ENCODE measurements around the gene SH3PXD2A.
"Not testable (repeated sequence)": the region's sequence is repeated elsewhere in the genome, so short reads cannot be mapped to it uniquely, and the experiment has no call there.

The SH3PXD2A gene

DNA sequence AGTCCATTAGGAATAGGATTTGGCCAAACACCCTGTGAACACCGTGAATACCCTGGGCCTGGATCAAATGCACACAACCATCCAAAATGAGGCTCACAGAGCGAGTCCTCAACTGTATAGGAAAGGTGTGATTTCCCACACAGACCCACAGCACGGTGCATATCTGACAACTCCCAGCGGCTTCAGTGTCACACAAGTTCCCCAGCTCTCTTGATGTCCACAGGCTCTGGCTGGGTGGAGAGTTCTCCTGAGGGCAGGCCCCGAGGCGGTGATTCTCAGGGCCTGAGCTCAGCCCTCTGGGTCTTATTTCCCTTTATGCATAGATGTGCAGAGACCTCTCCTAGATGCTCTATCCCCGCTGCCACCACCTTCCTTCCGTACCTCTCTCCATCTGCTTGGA is 64.1 kb downstream of the SH3PXD2A start:
- no peak for DNase-seq (ENCODE audit: low read depth in 3 of 3)

DNA sequence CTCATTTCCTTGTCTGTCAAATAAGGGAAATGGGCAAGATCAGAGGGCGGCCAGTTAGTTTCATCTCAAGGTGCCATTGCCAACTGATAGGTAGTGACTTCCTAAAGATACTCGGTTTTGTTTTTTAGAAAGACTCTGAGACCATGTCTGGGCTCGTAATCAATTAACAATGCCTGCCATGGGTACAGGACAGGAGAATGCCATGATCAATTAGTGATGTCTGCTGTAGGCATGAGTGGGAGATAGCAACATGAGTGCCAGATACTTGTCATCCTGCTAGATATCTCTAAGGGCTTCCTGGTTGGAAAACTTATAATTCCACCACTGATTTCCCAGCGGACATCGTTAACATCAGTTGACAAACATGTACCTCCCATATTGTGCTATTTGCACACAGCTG is 64.8 kb downstream of the SH3PXD2A start:
- DNase-seq (ENCODE audit: low read depth in 3 of 3): no peak

DNA sequence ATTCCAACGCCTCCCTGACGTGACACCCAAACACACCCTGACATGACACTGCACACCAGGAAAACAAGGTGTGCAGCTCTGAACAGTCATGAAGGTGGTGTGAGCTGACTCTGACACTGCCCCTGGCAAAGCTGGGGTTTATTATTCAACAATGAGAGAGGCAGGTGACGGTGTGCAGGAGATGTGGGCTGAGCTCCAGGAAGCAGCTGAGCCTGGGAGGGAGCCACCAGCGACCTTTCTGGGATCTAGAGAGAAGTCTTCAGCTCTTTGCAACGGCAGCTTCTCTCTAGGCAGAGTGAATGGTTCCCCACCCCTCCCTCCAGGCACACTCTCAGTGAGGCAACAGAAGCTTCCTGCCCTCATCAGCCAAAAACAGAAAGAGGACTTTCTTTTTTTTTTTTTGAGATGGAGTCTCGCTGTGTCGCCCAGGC is 65.6 kb downstream of the SH3PXD2A start:
- no peak for DNase-seq (ENCODE audit: low read depth in 3 of 3)

DNA sequence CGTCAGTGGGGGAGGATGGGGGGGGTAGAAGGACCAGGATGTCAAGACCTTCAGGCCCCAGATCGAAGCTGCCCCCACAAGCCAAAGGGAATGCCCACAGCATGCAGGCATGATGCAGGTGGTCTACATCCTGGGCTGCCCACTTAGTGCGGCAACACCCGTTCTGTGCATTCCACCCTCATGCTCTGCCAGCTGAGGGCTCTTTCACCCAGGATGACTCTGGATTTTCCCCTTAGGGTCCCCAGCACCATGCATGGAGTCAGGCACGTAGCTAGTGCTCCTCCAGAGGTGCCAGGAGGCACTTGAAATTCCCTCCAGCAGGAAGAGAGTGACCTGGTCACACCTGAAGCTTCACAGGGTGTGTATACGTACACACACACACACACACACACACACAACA is 66.2 kb downstream of the SH3PXD2A start:
- no peak for DNase-seq (ENCODE audit: low read depth in 3 of 3)

DNA sequence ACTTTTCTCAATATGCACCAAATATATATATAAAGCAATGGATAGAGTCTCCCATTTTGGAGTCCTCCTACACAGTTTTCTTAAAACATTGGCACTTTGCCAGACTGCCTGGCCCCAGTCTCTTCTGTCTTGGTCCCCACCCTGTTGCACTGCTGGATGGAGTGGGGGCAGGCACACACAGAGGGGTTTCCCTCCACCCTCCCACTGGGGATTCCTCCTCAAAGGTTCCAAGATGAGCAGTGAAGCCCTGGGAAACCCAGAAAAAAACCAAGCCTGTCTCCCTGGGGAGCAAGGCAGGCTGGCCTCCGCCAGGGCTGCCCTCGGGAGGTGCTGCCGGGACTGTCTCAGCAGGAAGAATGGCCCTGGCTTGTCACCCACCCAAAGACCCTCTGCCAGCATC is 68.0 kb downstream of the SH3PXD2A start:
- no peak for DNase-seq (ENCODE audit: low read depth in 3 of 3)

DNA sequence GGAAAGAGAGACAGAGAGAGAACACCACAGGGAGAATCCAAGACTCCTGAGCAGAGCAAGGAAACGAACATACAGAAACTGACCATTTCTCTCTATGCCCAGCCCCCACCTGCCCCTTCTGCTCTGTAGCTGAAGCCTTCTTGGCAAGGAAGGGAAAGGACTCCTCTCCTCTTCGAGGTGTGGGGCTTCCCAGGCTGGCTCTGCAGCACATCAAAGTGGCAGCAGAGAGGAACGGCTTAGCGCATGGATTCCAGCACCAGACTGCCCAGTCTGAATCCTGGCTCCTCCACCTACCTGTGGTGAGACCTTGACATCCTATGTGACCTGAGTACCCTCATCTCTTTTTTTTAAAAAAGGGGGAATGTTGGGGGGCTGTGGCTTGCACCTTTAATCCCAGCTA is 69.4 kb downstream of the SH3PXD2A start:
- no peak for DNase-seq (ENCODE audit: low read depth in 3 of 3)

DNA sequence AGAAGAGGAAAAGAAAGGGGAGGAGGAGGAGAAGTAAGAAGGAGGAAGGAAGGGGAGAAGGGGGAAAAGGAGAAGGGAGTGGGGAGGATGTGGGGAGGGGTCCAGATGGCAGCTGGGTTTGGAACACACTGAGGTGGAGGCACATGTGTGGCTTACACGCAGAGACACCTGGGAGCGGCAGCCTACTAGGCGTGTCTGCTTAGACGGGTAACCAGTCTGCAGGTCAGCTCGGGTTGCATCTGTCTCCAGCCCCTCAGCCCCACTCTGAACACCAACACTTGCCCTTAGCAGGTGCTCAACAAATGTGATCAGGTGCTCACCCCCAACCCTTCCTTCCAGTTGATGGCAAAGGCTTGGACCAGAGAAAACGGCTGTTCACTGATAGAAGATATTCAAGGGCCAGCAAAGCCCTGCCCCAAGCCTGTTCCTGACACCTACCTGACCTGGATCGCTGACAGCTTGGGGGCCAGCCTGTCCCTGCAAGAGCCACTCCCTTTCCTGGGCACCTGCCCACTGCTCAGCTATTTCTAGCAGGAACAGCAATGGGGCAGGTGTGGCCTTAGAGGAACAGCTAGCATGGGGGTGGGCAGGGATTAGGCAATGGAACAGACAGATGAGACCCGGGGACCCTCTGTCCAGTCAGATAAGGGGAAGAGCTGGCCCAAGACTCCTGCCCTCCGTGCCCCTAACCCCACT is 70.5 kb downstream of the SH3PXD2A start:
- DNase-seq (ENCODE audit: low read depth in 3 of 3): no peak

DNA sequence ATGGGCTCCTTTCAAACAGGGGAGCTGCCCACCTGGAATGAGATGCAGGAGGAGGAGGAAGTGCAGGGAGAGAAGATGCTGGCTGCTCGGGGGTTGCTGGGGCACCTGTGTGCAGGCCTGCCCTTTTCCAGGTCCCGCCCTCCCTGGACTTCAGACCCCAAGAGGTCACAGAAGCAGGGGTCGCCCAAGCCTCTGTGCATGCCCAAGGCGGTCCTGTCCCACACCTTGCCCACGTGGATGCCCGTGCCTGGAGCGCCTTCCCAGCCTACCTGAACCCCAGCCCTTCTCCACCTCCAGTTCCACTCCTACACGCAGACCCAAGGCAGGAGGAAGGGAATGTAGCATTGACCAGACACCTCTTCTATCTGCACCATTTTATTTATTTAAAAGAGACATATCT is 71.3 kb downstream of the SH3PXD2A start:
- DNase-seq (ENCODE audit: low read depth in 3 of 3): no peak

DNA sequence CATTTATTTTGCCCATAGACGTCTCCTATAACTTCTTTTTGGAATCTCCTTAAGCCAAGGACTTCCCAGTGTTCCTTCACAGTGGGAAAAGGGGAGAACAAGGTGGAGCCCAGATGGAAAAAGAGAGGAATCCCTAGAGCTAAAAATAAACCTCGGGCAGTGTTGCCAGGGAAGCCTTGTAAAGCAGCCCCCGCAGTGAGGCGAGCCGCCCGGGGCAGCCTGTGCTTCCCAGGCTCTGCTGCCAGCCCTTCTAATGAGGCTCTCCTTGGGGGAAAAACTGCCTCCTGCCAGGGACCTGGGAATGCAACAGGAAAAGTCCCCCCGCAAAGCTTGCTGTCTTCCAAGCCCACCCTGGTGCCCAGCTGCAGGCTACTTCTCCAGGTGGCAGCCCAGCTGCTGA is 71.7 kb downstream of the SH3PXD2A start:
- DNase-seq (ENCODE audit: low read depth in 3 of 3): no peak

DNA sequence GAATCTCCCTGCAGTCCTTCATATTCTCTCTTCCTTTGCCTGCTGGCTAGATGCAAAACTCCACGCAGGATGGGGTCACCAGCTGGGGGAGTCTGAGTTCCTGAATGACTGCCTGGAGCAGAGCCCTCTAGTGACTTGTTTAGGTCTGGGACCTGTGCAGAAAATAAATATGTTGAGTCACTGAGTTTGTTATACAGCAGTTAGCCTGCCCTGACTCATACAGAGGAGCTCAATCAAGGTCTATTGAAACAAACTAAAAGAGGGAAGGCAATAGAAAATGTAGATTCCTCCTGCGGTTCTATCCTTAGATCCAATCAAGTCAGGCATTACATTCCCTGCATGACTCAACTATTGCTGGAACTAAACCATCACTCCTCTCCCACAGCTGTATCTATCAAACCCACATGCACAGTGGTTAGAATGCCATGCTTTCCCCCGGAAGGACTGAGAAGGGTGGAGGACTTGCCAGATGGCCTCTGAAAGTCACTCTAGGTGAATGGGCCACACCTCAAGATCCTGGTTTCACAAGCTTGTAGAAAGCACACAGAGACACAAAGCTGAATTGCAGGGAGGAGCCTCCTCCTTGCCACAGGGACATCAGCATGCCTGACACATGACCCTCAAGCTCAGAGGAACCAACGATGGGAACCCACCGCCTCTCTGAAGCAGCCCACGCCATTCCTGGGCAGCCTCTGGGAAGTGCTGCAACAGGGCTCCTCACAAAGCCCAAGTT is 73.9 kb downstream of the SH3PXD2A start:
- DNase-seq (ENCODE audit: low read depth in 3 of 3): no peak

DNA sequence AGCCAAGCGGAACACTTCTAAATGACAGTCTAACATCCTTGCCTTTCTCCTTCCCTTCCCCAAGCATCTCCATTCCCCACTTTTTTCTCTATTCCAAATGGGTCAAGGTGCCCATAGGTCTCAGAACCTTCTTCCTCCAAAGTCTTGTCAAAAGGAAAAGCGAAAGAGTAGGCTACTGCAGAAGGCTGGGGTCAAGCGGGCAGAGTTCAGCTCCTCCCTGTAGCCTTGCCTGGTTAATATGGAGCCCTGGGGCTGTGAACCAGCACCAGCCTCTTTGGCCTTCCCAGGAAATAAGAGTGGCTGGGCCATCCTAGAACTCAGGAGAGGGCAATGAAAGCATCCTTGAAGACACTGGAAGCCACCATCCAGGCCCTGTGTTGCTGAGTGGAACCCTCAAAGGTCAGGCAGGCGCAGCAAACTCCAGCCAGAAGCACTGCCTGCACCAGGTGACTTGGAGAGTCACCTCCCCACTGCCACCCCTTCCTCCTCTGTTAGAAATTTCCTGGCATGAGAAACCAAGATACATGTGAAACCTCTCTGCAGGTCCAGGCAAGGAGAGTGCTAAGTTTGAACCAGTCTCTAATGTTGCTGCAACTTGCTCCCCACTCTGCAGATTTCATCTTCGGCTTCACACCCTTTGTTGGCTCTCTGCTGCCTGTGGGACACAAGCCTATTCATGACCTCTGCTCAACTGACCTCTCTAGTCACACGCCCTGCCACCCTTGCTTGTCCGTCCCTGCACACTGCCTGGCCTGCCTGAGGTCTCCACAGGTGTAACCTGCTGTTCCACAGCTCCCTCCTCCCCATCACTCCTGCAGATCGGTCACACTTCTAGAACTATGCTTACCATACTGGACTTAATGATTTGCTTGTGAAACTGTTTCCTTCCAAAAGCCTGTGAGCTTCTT is 74.9 kb downstream of the SH3PXD2A start:
- DNase-seq (ENCODE audit: low read depth in 3 of 3): no peak

DNA sequence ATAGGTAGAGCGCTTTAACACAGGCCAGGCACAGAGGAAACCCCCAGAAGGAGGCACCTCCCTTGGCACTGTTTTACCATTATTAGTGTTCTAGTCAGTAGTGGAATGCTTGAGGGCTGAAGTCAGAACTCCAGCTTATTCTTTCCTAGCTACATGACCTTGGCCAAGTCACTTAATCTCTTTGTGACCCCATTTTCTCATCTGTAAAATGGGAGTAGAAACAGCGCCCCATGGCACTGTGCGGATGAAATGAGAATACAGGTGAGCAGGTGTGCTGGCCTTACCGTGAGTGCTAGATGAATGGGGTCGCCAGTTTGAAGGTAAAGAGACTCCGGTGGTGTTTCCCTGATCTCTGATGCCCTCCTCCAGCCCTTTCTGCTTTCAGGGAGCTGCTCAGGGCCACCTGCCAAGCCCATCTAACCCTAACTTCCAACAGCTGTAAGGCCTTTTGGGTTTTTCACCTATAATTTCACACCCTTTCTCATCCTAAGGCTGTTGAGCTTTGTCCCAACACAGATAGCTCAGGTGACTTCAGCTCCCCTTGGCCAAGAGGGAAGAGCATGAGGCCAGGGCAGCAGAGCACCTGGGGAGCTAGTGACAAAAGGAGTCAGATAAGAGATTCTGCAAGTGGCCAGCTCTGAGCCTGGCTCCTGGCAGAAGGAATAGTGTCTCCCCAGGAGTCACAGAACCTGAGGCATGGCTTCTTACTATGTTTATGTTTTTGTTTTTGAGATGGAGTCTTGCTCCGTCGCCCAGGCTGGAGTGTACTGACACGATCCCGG is 76.8 kb downstream of the SH3PXD2A start:
- DNase-seq (ENCODE audit: low read depth in 3 of 3): no peak

DNA sequence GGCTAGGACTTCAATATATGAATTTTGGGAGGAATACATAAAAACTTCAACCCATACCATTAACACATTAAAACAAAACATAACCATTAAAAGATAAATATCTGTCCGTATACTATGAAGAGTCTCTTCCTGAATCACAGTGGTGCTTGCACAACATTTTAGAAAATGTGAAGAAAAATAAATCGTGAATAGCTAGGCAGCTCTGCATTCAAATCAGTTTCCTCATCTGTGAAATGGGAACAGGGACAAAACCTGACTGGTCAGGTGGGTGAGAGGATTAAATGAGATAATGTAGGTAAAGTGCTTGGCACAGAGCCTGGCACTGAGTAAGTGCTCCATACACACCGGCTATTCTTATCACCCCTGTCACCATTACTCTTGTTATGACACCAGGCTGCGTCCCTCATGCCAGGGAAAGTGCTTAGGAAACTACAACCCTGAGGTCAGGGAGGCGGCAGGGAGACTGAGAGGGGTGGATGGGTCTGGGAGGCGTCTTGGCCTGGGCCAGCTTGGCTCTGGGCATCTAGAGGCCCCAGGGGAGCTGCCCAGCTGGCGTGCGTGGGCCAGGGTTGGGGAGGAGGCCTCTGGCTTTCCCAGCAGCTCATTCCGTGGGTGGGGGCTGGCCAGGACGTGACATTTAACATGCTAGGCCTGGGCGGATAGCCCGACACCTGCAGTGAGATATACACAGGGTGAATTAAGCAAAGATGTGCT is 78.3 kb downstream of the SH3PXD2A start:
- DNase-seq (ENCODE audit: low read depth in 3 of 3): no peak

DNA sequence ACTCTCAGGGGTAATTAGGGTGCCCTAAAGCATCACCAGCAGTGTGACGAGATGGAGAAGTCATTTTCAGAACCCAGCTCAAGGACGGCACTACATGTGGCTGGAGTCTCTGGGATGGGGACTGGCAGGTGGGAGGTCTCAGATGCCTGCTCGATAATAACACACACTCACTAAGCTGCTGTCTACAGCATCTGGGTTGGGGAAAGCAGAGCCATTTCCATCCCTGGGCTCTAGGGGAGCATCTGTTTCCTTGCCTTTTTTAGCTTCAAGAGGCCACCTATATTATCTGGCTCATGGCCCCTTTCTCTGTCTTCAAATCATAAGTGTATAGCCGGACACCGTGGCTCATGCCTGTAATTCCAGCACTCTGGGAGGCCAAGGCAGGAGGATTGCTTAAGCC is 79.6 kb downstream of the SH3PXD2A start:
- DNase-seq (ENCODE audit: low read depth in 3 of 3): no peak

DNA sequence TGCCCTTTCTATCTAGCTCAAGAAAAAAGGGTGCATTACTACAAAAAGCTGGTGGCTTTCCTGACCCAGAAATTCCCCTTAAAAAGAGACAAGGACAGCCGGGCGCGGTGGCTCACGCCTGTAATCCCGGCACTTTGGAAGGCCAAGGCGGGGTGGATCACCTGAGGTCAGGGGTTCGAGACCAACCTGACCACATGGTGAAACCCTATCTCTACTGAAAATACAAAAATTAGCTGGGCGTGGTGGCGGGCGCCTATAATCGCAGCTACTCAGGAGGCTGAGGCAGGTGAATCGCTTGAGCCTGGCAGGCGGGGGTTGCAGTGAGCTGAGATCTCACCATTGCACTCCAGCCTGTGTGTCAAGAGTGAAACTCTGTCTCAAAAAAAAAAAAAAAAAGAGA is 82.5 kb downstream of the SH3PXD2A start:
- DNase-seq (ENCODE audit: low read depth in 3 of 3): not testable (repeated sequence)

DNA sequence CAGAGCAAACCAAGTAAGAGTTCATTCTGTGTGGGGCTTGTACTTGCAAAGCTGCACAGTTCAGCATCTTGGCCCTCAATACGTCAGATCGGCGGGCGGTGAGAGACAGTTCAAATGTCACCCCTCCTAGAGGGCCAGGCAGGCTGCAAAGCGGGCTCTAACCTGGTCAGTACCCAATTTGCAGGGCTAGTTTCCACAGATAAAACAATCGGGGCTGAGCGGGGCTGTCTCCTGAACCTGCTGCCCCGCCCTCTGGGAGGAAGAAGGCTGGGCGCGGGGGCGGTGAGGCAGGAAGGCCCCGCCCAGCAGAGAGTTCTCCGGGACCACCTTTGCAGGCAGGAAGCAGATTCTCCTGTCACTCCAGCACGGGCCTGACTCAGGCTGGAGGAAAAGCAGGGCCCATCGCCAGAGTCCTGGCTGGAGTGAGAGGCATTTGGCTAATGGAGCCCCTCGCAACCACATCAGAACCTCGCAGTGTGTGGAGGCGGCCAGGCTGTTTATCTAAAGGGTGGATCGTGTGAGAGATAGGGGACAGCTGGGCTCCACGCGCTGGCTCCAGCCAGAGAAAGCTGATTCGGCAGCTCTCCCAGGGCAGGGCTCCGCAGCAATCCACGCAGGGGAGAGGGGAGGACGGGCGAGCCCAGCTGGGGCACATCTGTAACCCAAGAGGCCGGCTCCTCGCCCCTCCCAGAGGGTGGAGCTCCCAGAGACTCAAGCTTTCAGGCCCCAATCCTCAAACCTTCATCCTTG is 83.1 kb downstream of the SH3PXD2A start:
- peak in 1 of 3 experiments; percentile 65 for DNase-seq (ENCODE audit: low read depth in 3 of 3)

DNA sequence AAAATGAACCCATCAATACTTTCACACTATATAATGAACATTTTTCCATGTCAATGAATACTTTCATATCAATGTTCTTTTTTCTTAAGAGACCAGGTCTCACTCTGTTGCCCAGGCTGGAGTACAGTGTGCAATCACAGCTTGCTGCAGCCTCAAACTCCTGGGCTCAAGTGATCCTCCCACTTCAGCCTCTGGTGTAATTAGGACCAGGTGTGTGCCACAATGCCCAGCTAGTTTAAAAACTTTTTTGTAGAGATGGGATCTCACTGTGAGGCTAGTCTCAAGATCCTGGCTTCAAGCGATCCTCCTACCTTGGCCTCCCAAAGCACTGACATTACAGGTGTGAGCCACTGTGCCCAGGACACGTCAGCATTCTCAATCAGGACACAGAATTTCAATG is 85.2 kb downstream of the SH3PXD2A start:
- no peak for DNase-seq (ENCODE audit: low read depth in 3 of 3)

DNA sequence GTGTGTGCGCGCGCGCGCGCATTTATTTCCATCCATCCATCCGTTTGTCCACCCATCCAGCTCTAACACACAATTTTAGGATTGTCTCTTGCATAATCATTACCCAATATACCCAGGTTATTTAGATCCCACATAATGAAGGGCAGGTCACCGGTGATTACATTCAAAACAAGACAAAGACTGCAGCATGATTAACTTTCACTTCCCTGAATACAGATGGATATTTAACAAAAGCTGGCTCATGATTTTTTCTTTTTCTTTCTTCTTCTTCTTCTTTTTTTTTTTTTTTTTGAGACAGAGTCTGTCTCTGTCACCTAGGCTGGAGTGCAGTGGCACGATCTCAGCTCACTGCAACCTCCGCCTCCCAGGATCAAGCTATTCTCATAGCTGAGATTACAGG is 86.2 kb downstream of the SH3PXD2A start:
- DNase-seq (ENCODE audit: low read depth in 3 of 3): no peak

DNA sequence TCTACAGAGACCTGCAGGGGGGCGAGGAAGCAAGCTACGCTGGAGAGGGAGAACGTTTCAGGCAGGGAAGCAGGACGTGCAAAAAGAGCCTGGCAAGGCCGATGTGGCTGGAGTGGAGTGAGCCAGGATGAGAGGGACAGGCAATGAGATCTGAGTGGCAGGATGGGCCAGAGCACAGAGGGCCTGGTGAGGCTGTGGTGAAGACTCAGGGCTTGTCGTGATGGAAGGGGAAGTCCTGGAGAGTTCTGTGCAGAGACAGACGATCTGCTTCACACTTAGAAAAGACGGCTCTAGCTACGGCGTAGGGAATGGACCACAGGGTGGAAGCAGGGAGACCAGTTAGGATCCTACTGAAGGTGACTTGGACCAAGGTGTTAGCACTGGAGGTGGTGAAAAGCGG is 87.0 kb downstream of the SH3PXD2A start:
- no peak for DNase-seq (ENCODE audit: low read depth in 3 of 3)

DNA sequence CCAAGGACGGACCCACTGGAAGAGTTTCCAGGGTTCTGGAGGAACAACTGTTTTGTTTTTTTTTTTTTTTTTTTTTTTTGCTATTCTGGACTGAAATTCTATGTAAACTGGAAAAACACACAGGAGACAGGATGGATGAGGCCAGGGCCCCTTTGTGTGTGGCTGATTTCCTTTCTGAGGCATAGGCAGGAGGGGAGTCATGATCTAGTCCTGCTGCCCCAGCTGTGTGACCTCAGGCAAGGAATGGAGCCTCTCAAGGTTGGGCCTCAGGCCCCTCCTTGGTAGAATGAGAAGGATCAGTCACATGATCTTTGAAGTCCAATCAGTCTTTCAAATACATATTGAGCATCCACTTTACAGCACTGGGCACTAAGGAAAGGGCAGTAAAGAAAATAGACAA is 87.6 kb downstream of the SH3PXD2A start:
- DNase-seq (ENCODE audit: low read depth in 3 of 3): no peak
